OCI-LY3 (cell line): ENCODE data around the gene FEZF1.
"Not testable (repeated sequence)": the region's sequence is repeated elsewhere in the genome, so short reads cannot be mapped to it uniquely, and the experiment has no call there.

Experiments
- H2AFZ ChIP-seq: fragments of 200-600, 300-600 bp; shearing (Covaris generic); 2 replicates; pipeline ENCODE4 v1.6.0; 2014; ENCODE audit warnings: antibody characterized with exemption, low read depth, low read length
- H3K27ac ChIP-seq: fragments of 200-600, 300-600 bp; sonication (generic); 2 replicates; pipeline ENCODE4 v1.5.1; 2014; ENCODE audit warnings: mild to moderate bottlenecking, low read length, moderate library complexity, mixed read lengths
- H3K27me3 ChIP-seq: fragments of 200-600, 300-600 bp; sonication (generic); 2 replicates; pipeline ENCODE4 v1.6.1; 2014; ENCODE audit warnings: low read depth, low read length, mixed read lengths
- H3K36me3 ChIP-seq: fragments of 200-600, 300-600 bp; sonication (generic); replicated peaks from 2 replicates; pipeline ENCODE3; 2014; ENCODE audit warnings: low read depth, low read length, mixed read lengths
- H3K4me1 ChIP-seq: fragments of 300-600, 200-600 bp; sonication (generic); 2 replicates; pipeline ENCODE4 v1.6.1; 2014; ENCODE audit warnings: low read length, mixed read lengths
- H3K4me2 ChIP-seq: fragments of 200-600, 300-600 bp; sonication (generic); 2 replicates; pipeline ENCODE4 v1.6.1; 2014; ENCODE audit warnings: low read length, mixed read lengths
- H3K4me3 ChIP-seq: fragments of 300-600, 200-600 bp; sonication (generic); 2 replicates; pipeline ENCODE4 v1.5.1; 2014; ENCODE audit warnings: antibody characterized with exemption, mild to moderate bottlenecking, low read length, moderate library complexity
- H3K79me2 ChIP-seq: fragments of 300-600, 200-600 bp; shearing (Covaris generic); 2 replicates; pipeline ENCODE4 v1.6.1; 2014; ENCODE audit warnings: mild to moderate bottlenecking, low read length, mixed read lengths
- H3K9ac ChIP-seq: fragments of 300-600, 200-600 bp; shearing (Covaris generic); 2 replicates; pipeline ENCODE4 v1.6.0; 2014; ENCODE audit warnings: mild to moderate bottlenecking, low read length, moderate library complexity
- H3K9me3 ChIP-seq: fragments of 200-600, 300-600 bp; shearing (Covaris generic); 2 replicates; pipeline ENCODE4 v1.6.1; 2014; ENCODE audit warnings: low read length, mixed read lengths; ENCODE audit not compliant: insufficient read depth
- H4K20me1 ChIP-seq: fragments of 200-600, 300-600 bp; sonication (generic); 2 replicates; pipeline ENCODE4 v1.6.1; 2016; ENCODE audit warnings: low read length, mixed read lengths; ENCODE audit not compliant: insufficient read depth
- EZH2phosphoT487 ChIP-seq: fragments of 200-600 bp; shearing (Covaris generic); IDR thresholded peaks from 2 replicates; pipeline ENCODE4 v1.6.1; 2018; ENCODE audit warnings: antibody characterized with exemption, mixed run types, low read depth
- TF ChIP-seq, protein P1 (sequence below): fragments of 200-600, 300-600 bp; sonication (generic); IDR thresholded peaks from 2 replicates; pipeline ENCODE4 v1.5.1; 2014; ENCODE audit warnings: antibody characterized with exemption, low read length, low read depth

FEZF1 gene

GRCh38 chr7:122291189-122291588 lies 13.4 kb downstream of the FEZF1 start:
- no peak overlapping the region for H3K4me3 ChIP-seq
- H3K9me3 ChIP-seq = 0 out of 2 replicates have a peak, but pooled peaks cover 4% of the 10 kb centered on the region
- no peaks in the 10 kb centered on the region for H3K4me1 ChIP-seq
- H2AFZ ChIP-seq = no peak overlapping the region
- H3K9ac ChIP-seq = no peak overlapping the region
- H3K27me3 ChIP-seq = no peaks in the 10 kb centered on the region
- no peaks in the 10 kb centered on the region for H4K20me1 ChIP-seq
- H3K79me2 ChIP-seq = no peaks in the 10 kb centered on the region
- no peak overlapping the region for H3K4me2 ChIP-seq
- TF ChIP-seq, protein P1, sequence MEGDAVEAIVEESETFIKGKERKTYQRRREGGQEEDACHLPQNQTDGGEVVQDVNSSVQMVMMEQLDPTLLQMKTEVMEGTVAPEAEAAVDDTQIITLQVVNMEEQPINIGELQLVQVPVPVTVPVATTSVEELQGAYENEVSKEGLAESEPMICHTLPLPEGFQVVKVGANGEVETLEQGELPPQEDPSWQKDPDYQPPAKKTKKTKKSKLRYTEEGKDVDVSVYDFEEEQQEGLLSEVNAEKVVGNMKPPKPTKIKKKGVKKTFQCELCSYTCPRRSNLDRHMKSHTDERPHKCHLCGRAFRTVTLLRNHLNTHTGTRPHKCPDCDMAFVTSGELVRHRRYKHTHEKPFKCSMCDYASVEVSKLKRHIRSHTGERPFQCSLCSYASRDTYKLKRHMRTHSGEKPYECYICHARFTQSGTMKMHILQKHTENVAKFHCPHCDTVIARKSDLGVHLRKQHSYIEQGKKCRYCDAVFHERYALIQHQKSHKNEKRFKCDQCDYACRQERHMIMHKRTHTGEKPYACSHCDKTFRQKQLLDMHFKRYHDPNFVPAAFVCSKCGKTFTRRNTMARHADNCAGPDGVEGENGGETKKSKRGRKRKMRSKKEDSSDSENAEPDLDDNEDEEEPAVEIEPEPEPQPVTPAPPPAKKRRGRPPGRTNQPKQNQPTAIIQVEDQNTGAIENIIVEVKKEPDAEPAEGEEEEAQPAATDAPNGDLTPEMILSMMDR = no peak
- no peak for TF ChIP-seq EZH2phosphoT487
- no peaks in the 10 kb centered on the region for H3K36me3 ChIP-seq
- H3K27ac ChIP-seq = no peak overlapping the region

DNA sequence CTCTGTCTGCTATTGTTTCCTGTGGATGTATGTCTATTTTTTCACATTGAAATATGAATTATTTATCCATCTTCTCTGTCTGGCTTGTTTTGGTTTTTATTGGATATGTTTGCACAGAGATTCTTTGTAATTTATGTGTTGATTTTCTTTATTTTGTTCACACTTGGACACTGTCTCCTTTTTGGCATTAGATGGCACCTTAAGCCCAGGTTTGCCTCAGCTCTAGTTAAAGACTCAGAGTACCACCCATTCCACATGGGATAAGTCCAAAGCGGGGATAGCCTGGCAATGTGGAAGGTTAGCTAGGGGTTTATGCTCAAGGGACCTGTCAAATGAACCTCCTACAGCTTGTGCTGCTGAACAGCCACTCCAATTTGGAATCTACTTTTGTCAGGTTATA lies 14.1 kb downstream of the FEZF1 start:
- TF ChIP-seq, protein P1 = peak; percentile 17; the same call in 1 of the 2 replicates
- TF ChIP-seq EZH2phosphoT487 = no peak
- no peaks in the 10 kb centered on the region for H3K4me1 ChIP-seq
- 0 out of 2 replicates have a peak, but pooled peaks cover 4% of the 10 kb centered on the region for H3K9me3 ChIP-seq
- H3K4me3 ChIP-seq = no peak overlapping the region
- H3K79me2 ChIP-seq = no peaks in the 10 kb centered on the region
- H2AFZ ChIP-seq = no peak overlapping the region
- no peak overlapping the region for H3K27ac ChIP-seq
- no peak overlapping the region for H3K4me2 ChIP-seq
- no peaks in the 10 kb centered on the region for H4K20me1 ChIP-seq
- no peaks in the 10 kb centered on the region for H3K27me3 ChIP-seq
- no peaks in the 10 kb centered on the region for H3K36me3 ChIP-seq
- H3K9ac ChIP-seq = no peak overlapping the region

- Histone ChIP-seq H3K9ac (no peak overlapping the region), H3K36me3 (no peaks in the 10 kb centered on the region), H3K27ac (no peak overlapping the region), H3K27me3 (no peaks in the 10 kb centered on the region), H3K4me2 (no peak overlapping the region), H3K4me3 (no peak overlapping the region), H2AFZ (no peak overlapping the region), H3K4me1 (no peaks in the 10 kb centered on the region), H3K9me3 (0 out of 2 replicates have a peak, but pooled peaks cover 4% of the 10 kb centered on the region), H4K20me1 (no peaks in the 10 kb centered on the region), H3K79me2 (no peaks in the 10 kb centered on the region)
- TF ChIP-seq EZH2phosphoT487 = no peak
- TF ChIP-seq, protein P1 = no peak
These were observed 15.1 kb downstream of the FEZF1 start for GRCh38 chr7:122289426-122289825.

- H3K9me3 ChIP-seq, H2AFZ ChIP-seq, H3K9ac ChIP-seq, H4K20me1 ChIP-seq, H3K36me3 ChIP-seq, H3K4me1 ChIP-seq, H3K27me3 ChIP-seq, H3K27ac ChIP-seq, H3K4me3 ChIP-seq, H3K79me2 ChIP-seq, H3K4me2 ChIP-seq: not testable (repeated sequence)
These were observed 19.9 kb downstream of the FEZF1 start for GRCh38 chr7:122284608-122285007.

DNA sequence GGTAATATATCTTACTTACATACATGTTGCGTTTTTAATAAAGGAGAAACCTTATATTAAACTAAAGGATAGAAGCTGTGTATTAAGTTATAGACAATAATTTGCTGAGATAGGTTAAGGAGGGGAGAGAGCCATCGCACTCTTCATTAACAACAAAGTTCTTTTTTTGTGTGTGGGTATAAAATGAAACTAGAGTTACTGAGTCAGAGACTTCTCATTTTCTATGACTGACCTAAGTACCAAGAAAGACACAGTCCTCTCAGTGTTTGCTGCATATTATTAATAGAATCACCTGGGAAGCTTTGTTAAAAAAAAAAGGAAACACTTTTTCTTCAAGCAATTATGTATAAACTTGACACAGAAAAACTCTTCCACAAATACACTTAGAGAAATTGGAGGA lies 31.4 kb downstream of the FEZF1 start:
- Histone ChIP-seq H3K27me3 (no peaks in the 10 kb centered on the region), H3K27ac (no peak overlapping the region), H3K4me2 (no peak overlapping the region)

More for the DNA sequence above, 31.4 kb downstream of the FEZF1 start:
- no peaks in the 10 kb centered on the region for H3K79me2 ChIP-seq
- no peaks in the 10 kb centered on the region for H4K20me1 ChIP-seq
- H3K9ac ChIP-seq = no peak overlapping the region
- H3K9me3 ChIP-seq = no peaks in the 10 kb centered on the region
- no peak overlapping the region for H2AFZ ChIP-seq
- no peak overlapping the region for H3K4me3 ChIP-seq
- peaks cover 6% of the 10 kb centered on the region for H3K4me1 ChIP-seq
- no peaks in the 10 kb centered on the region for H3K36me3 ChIP-seq
- no peak for TF ChIP-seq EZH2phosphoT487
- TF ChIP-seq, protein P1 = no peak
